ENCODE data around the gene ZBTB25.

Gene ZBTB25

DNA sequence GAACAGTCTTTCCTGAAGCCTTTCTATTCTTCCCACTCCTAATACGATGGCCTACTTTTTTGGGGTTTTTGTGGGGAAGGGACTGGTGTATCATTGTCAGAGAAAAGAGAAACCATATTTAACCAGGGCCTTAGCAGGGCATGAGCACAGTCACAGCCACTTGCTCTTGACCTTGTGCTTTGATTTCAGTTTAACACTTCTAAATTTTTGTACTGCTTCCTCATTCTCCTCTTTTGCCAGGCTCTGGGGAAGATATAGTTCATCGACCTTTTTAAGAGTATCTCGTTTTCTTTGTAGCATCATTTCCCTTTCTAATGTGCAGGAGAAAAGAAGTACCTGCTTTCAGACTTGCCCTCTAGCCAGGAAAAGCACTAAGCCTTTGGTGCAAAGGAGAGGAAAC lies 3.1 kb upstream of the ZBTB25 start:
- TF ChIP-seq, protein P1, sequence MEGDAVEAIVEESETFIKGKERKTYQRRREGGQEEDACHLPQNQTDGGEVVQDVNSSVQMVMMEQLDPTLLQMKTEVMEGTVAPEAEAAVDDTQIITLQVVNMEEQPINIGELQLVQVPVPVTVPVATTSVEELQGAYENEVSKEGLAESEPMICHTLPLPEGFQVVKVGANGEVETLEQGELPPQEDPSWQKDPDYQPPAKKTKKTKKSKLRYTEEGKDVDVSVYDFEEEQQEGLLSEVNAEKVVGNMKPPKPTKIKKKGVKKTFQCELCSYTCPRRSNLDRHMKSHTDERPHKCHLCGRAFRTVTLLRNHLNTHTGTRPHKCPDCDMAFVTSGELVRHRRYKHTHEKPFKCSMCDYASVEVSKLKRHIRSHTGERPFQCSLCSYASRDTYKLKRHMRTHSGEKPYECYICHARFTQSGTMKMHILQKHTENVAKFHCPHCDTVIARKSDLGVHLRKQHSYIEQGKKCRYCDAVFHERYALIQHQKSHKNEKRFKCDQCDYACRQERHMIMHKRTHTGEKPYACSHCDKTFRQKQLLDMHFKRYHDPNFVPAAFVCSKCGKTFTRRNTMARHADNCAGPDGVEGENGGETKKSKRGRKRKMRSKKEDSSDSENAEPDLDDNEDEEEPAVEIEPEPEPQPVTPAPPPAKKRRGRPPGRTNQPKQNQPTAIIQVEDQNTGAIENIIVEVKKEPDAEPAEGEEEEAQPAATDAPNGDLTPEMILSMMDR (IDR thresholded peaks at IDR 0.05; ENCODE audit: low read depth, low read length) = no peak
- H3K4me3 ChIP-seq (ENCODE audit: low read depth, low read length) = peak overlapping the region; percentile 10
- no peak for DNase-seq (ENCODE audit: low read depth, low spot score)
- in situ Hi-C loops (cut with HindIII; ENCODE audit: low sequenced_read_pairs) = no loop called here

DNA sequence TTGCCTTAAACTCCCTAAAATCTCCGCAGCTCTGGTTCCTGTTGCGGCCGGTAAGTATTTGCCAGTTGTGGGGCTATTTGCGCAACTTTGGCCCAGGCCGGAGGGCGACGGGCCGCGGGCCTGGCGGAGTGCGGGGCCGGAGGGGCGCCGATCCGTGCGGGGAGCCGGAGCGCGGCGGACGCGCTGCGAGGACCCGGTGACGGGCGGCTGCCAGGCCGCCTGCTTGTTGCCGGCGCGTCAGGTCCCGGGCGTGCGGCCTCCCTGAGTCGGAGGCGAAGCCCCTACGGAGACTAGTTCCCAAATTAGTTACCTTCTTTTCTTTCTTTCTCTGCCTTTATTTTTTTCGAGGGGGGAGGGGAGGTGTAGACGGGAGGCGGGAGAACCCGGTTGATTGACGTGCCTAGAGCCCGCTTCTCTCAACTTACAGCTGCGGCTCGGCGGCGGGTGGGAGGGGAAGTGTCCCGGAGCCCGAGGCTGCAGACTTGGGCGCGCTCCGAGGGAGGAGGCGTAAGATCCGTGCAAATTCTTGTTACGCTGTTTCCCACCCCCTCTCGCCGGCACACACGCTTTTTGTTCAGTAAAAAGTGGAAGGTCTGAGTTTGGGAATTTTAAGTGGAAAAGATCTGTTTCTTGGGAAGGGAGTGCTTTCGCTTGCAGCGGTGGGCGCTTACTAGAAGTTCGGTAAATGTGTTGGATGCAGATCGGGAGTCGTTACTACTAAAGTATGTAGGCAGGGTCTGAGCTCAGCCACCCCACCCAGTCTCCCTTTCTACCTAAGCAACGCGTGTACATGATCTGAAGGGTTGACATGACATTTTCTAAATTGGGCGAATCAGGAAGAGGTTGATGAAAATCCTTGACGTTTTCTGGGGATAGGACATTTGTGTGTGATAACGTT lies 1.5 kb upstream of the ZBTB25 start:
- peak overlapping the region; percentile 92 for H3K4me3 ChIP-seq (ENCODE audit: low read depth, low read length)
- TF ChIP-seq, protein P1 (IDR thresholded peaks at IDR 0.05; ENCODE audit: low read depth, low read length) = no peak
- in situ Hi-C loops (cut with HindIII; ENCODE audit: low sequenced_read_pairs) = no loop called here
- DNase-seq (ENCODE audit: low read depth, low spot score) = peak; percentile 90

DNA sequence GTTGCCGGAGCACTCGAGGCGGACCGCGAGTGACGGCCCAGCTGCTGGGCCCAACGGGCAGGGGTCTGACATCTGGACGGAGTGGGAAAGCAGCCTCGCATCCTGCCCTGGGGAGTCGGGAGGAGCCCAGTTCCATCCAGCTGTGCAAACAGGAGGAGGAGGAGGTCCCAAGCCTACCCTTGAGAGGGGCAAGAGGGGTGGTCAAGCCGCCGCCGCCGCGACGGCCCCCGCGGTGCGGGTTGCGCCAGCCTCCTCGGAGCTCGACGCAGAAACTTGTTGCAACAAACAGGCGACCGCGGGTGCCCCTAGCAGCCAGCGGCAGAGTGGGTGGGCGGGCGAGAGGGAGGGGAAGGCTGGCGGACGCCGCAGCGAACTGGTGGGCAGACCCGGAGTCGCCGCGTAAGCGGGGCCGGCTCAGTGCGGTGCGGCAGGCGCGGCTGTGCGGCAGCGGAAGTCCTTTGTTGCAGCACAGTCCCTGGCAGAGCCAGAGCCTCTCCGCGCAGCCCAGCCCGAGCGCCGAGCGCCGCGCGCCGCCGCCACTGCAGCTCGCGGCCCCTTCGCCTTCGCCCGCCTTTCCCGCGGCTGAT lies 765 bp upstream of the ZBTB25 start, which contains the start of gene ZBTB1:
Gene ZBTB1, plus strand, starts transcription at position 461 of the 587 bp plus-strand sequence. CDS start 16,735 bp downstream, outside the sequence.
- peak within 1 kb of the TSS; percentile 92 for H3K4me3 ChIP-seq (ENCODE audit: low read depth, low read length)
- peak; percentile 93 for DNase-seq (ENCODE audit: low read depth, low spot score)
- in situ Hi-C loops (cut with HindIII; ENCODE audit: low sequenced_read_pairs) = no loop called here
- TF ChIP-seq, protein P1 (IDR thresholded peaks at IDR 0.05; ENCODE audit: low read depth, low read length) = no peak

DNA sequence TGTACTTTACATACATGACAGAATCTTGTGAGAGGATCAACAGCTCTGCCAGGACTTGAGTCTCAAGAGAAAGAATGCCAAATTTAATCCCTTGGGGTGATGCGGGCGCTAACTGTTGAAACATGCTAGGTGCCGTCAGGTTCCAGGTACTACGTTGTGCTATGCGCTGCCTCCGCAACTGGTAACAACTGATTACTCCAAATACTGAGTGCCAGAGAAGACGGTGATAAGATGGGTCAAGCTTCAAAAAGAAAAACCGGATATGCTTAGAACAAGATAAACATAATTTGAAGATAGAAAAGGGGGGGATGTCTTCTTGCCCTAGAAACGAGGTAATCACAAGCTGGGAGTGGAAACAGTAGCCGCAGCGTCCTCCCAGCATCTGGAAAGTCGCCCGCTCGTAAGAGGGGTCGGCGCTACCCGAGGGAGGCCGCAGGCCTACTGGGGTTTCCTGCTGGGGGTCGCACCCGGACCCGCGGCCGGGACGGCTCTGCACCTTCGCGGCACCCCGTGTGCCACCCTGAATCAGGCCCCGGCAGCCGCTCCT lies 678 bp downstream of the ZBTB25 start:
- in situ Hi-C loops (cut with HindIII; ENCODE audit: low sequenced_read_pairs) = no loop called here
- TF ChIP-seq, protein P1 (IDR thresholded peaks at IDR 0.05; ENCODE audit: low read depth, low read length) = no peak
- H3K4me3 ChIP-seq (ENCODE audit: low read depth, low read length) = peak overlapping the region; percentile 81
- DNase-seq (ENCODE audit: low read depth, low spot score) = peak; percentile 29

DNA sequence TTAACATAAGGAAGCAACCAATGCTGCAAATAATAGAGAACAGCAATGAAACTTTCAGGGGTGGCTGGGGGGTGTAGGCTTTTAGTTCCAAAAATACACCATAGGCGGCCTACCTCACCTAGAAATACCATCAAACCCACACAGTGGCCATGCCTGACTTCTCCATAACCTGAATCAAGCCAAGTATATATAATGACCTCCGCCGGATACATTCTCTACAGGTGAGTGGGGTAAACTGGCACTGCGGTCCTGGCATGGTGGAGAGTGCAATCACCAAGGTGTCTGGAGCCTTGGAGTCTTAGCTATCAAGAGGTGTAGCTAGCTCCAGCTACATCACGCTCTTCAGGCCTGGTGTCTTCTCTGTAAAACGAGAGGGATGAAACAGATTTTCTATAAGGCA lies 1.2 kb downstream of the ZBTB25 start:
- H3K4me3 ChIP-seq (ENCODE audit: low read depth, low read length) = peak overlapping the region; percentile 81
- TF ChIP-seq, protein P1 (IDR thresholded peaks at IDR 0.05; ENCODE audit: low read depth, low read length) = no peak
- in situ Hi-C loops (cut with HindIII; ENCODE audit: low sequenced_read_pairs) = no loop called here
- no peak for DNase-seq (ENCODE audit: low read depth, low spot score)

DNA sequence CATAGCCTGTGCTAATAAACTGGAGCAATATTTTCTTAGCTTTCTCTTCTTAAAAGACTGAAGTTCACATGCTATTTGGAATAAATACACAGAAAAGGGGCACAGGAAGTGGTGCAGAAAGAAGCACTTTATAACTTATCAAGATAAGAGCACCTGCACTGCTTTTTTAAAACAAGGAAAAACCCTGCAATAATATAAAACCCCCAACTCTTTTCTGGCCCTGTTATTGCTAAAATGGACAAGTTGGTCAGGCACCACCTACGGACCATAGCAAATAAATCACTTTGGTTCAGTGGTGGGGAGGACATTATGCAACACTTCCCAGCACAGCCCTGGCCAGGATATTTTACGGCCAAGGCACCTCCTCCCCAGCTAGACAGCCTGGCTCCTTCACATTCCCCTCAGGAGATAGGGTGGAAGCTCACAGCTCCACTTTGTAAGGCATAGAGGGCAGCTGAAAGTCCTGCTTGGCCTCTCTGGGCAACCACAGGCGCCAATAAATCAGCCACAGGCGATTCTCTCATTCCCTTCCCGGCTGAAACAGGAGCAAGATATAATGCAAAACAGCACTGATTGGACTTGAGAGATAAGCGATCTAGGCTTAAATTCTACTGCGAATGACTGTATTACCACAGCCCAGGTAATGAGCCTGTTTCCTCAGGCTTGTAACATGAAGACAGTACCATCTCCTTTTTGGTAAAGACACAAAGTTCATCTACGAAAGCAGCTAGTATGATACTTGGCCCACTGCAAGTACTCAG lies 2.0 kb downstream of the ZBTB25 start:
- TF ChIP-seq, protein P1 (IDR thresholded peaks at IDR 0.05; ENCODE audit: low read depth, low read length) = no peak
- DNase-seq (ENCODE audit: low read depth, low spot score) = peak; percentile 71
- H3K4me3 ChIP-seq (ENCODE audit: low read depth, low read length) = peak overlapping the region; percentile 6
- in situ Hi-C loops (cut with HindIII; ENCODE audit: low sequenced_read_pairs) = no loop called here
